Adipocyte (in vitro differentiated cells): ENCODE results near the gene MRGPRX3.
"Not testable (repeated sequence)": the region's sequence is repeated elsewhere in the genome, so short reads cannot be mapped to it uniquely, and the experiment has no call there.

Experiments used
- DNase-seq: peaks from one replicate; pipeline ENCODE4 v3.0.0-alpha.2; 2015; ENCODE audit warnings: low read depth
- H3K27me3 ChIP-seq: replicated peaks from 2 replicates; pipeline ENCODE4 v1.7.0; 2013; ENCODE audit warnings: mild to moderate bottlenecking, low read length, moderate library complexity; ENCODE audit not compliant: control insufficient read depth, insufficient read depth
- H3K36me3 ChIP-seq: 2 replicates; pipeline ENCODE4 v1.7.0; 2013; ENCODE audit warnings: low read length, mild to moderate bottlenecking, moderate library complexity; ENCODE audit not compliant: control insufficient read depth, insufficient read depth, severe bottlenecking
- H3K4me1 ChIP-seq: 2 replicates; pipeline ENCODE4 v1.7.0; 2013; ENCODE audit warnings: mild to moderate bottlenecking, low read length, moderate library complexity; ENCODE audit not compliant: control insufficient read depth, insufficient read depth
- H3K4me3 ChIP-seq: 2 replicates; pipeline ENCODE4 v1.7.0; 2013; ENCODE audit warnings: mild to moderate bottlenecking, low read length, moderate library complexity
- H3K9ac ChIP-seq: 2 replicates; pipeline ENCODE4 v1.7.0; 2013; ENCODE audit warnings: mild to moderate bottlenecking, low read length, moderate library complexity
- H3K9me3 ChIP-seq: 2 replicates; pipeline ENCODE4 v1.7.0; 2013; ENCODE audit warnings: mild to moderate bottlenecking, low read length, moderate library complexity; ENCODE audit not compliant: control insufficient read depth

MRGPRX3 gene

DNA sequence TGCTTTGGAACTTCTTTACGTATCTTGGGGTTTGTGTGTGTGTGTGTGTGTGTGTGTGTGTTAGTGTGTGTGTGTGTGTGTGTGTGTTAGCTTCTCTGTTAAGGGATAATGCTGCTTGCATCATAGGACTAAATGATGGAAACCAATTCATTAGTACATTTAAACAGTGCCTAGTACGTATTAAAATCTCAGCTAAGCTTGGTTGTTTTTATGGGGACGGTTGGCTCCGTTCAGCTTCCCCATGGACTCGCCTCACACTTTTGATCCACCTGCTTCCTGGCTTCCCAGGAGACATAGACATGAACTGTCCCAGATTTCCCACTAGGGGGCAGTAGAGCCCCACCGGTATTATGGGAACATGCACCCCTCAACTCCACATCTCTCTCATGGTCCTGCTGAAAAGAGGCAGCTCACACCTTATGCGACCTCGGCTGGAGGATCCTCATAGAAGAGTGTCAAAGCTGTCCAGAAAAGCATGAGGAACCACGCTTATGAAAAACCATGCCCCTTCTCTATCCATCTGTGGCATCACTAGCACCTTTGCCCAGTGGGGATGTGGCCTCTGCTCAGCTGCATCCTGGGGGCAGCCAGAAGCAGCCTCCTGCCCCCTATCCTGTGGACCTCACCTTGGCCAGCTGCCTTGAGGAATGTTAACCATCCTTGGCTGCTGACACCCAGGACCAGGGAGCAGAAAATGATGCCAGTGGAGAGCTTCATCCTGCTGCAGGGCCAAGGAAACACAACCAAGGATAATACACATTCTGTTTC is 16.8 kb upstream of the MRGPRX3 start:
- H3K4me1 ChIP-seq, result no peaks in the 10 kb centered on the region
- DNase-seq, result peak; percentile 84
- no peak overlapping the region for H3K4me3 ChIP-seq
- H3K9ac ChIP-seq, result no peak overlapping the region
- peaks cover 58% of the 10 kb centered on the region for H3K27me3 ChIP-seq
- no peaks in the 10 kb centered on the region for H3K36me3 ChIP-seq
- no peaks in the 10 kb centered on the region for H3K9me3 ChIP-seq

DNA sequence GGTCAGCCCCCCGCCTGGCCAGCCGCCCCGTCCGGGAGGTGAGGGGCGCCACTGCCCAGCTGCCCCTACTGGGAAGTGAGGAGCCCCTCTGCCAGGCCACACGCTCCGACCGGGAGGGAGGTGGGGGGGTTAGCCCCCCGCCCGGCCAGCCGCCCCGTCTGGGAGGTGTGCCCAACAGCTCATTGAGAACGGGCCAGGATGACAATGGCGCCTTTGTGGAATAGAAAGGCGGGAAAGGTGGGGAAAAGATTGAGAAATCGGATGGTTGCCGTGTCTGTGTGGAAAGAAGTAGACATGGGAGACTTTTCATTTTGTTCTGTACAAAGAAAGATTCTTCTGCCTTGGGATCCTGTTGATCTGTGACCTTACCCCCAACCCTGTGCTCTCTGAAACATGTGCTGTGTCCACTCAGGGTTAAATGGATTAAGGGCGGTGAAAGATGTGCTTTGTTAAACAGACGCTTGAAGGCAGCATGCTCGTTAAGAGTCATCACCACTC is 11.0 kb upstream of the MRGPRX3 start:
- H3K27me3 ChIP-seq, result peaks cover 12% of the 10 kb centered on the region
- H3K9ac ChIP-seq, H3K4me1 ChIP-seq, H3K4me3 ChIP-seq, H3K36me3 ChIP-seq, DNase-seq, H3K9me3 ChIP-seq: not testable (repeated sequence)

DNA sequence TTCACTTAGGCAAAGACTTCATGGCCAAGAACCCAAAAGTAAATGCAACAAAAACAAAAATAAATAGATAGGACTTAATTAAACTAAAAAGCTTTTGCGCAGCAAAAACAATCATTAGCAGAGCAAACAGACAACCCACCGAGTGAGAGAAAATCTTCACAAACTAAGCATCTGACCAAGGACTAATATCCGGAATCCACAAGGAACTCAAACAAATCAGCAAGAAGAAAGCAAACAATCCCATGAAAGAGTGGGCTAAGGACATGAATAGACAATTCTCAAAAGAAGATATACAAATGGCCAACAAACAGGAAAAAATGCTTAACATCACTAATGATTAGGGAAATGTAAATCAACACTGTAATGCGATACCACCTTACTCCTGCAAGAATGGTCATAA is 1.3 kb upstream of the MRGPRX3 start:
- peaks cover 29% of the 10 kb centered on the region for H3K27me3 ChIP-seq
- H3K4me1 ChIP-seq, H3K4me3 ChIP-seq, H3K9me3 ChIP-seq, H3K36me3 ChIP-seq, DNase-seq, H3K9ac ChIP-seq: not testable (repeated sequence)

DNA sequence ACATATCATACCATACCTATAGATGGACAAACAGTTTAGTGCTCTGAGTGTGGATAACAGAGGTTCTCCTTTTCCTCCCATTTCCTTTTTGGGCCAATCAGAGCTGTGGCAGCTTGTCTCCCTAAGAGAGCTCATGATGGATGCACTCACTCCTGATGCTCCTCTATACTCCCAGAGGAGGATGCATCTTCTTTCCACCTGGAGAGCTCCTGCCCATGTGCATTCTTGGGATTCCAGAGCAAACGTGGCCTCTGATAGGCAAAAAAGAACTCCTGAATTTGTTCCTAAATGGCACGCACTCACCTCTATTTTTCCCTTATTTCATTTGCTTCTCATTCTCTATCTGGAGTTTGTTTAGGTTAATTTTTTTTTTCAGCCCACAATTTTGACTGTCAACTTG is 2.9 kb downstream of the MRGPRX3 start:
- H3K27me3 ChIP-seq, result peaks cover 39% of the 10 kb centered on the region
- DNase-seq, result no peak
- H3K36me3 ChIP-seq, result no peaks in the 10 kb centered on the region
- H3K4me3 ChIP-seq, result no peak overlapping the region
- H3K4me1 ChIP-seq, result no peaks in the 10 kb centered on the region
- no peak overlapping the region for H3K9ac ChIP-seq
- peaks cover 4% of the 10 kb centered on the region for H3K9me3 ChIP-seq

DNA sequence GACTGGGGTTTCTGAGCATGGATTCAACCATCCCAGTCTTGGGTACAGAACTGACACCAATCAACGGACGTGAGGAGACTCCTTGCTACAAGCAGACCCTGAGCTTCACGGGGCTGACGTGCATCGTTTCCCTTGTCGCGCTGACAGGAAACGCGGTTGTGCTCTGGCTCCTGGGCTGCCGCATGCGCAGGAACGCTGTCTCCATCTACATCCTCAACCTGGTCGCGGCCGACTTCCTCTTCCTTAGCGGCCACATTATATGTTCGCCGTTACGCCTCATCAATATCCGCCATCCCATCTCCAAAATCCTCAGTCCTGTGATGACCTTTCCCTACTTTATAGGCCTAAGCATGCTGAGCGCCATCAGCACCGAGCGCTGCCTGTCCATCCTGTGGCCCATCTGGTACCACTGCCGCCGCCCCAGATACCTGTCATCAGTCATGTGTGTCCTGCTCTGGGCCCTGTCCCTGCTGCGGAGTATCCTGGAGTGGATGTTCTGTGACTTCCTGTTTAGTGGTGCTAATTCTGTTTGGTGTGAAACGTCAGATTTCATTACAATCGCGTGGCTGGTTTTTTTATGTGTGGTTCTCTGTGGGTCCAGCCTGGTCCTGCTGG is 4.9 kb downstream of the MRGPRX3 start:
- no peak for DNase-seq
- H3K9me3 ChIP-seq, result no peaks in the 10 kb centered on the region
- no peaks in the 10 kb centered on the region for H3K4me1 ChIP-seq
- H3K4me3 ChIP-seq, result no peak overlapping the region
- H3K9ac ChIP-seq, result no peak overlapping the region
- H3K36me3 ChIP-seq, result no peaks in the 10 kb centered on the region
- H3K27me3 ChIP-seq, result peaks cover 44% of the 10 kb centered on the region

DNA sequence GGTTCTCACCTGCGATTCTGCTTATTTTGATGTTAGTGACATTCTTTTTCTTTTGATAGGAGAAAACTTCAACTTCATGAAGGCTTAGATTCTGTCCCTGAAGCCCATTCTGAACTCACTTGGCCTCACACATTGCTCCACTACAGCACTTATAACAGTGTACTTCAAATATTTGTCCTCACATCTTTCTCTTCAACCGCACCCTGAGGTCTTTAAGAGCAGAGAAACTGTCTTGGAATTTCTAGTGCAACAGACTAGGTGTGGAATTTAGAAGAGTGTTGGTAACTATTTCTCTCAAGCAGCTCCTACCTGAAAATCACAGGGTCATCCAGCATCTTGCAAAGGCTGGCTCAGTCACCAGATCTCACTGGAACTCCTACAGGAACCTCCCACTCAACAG is 7.8 kb downstream of the MRGPRX3 start:
- no peaks in the 10 kb centered on the region for H3K9me3 ChIP-seq

DNA sequence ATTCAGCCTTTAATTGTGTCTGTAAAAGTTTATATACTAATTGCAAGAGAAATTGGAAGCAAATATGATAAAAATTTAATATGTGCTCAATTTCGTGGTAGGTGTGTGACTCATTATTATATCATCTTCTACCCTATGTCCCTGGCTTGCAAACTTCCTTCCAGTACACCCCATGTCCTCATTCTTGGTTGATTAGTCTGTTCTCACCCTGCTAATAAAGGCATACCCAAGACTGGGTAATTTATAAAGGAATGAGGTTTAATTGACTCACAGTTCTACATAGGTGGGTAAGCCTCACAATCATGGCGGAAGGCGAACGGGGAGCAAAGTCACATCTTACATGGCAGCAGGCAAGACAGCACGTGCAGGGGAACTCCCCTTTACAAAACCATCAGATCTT is 11.9 kb downstream of the MRGPRX3 start:
- DNase-seq, result no peak
- Histone ChIP-seq H3K36me3 (no peaks in the 10 kb centered on the region), H3K4me3 (no peak overlapping the region)

More for the DNA sequence above, 7.8 kb downstream of the MRGPRX3 start:
- Histone ChIP-seq H3K27me3 (peaks cover 21% of the 10 kb centered on the region), H3K9ac (no peak overlapping the region), H3K4me1 (no peaks in the 10 kb centered on the region), H3K4me3 (no peak overlapping the region), H3K36me3 (no peaks in the 10 kb centered on the region)
- no peak for DNase-seq

DNA sequence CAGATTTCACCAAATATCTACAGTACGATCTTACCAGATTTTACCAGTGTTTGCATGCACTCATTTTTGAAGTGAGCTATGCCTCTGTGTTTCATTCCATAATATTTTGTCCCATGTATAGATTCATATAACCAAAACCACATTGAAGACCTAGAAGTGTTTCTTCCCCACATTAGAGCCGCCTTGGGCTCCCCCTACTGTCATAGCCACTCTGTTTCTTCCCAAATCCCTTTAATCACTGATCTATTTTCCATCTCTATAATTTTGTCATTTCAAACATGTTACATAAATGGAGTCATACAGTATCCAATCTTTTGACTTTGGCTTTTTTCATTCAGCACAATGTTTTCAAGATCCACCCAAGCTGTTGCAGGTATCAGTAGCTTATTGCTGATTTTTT is 12.7 kb downstream of the MRGPRX3 start:
- Histone ChIP-seq H3K9ac (no peak overlapping the region), H3K27me3 (peaks cover 25% of the 10 kb centered on the region), H3K4me1 (no peaks in the 10 kb centered on the region), H3K9me3 (no peaks in the 10 kb centered on the region), H3K4me3 (no peak overlapping the region), H3K36me3 (no peaks in the 10 kb centered on the region)
- peak; percentile 22 for DNase-seq

More for the DNA sequence above, 11.9 kb downstream of the MRGPRX3 start:
- Histone ChIP-seq H3K9me3 (no peaks in the 10 kb centered on the region), H3K4me1 (no peaks in the 10 kb centered on the region), H3K9ac (no peak overlapping the region), H3K27me3 (peaks cover 26% of the 10 kb centered on the region)

DNA sequence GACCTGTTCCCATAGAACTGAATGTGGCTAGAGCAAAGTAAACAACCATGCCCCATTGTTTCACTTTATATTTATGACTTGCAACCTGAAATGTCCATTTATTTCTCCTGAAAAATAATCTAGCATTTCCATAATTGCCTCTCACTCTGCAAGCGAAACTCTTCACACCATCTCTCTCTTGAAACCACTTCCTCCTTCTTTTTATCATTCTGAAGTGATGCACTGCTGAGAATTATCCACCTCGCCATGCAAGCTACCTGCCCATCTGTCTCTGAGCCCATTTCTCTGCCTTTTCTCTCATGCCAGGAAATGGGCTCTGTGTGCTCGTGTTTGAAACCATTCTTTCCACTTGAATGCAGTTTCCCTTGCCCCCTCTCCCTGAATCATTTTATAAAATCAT is 13.5 kb downstream of the MRGPRX3 start:
- peaks cover 24% of the 10 kb centered on the region for H3K27me3 ChIP-seq
- H3K4me3 ChIP-seq, result no peak overlapping the region
- no peaks in the 10 kb centered on the region for H3K4me1 ChIP-seq
- H3K9ac ChIP-seq, result no peak overlapping the region
- H3K36me3 ChIP-seq, result no peaks in the 10 kb centered on the region
- no peak for DNase-seq
- no peaks in the 10 kb centered on the region for H3K9me3 ChIP-seq

DNA sequence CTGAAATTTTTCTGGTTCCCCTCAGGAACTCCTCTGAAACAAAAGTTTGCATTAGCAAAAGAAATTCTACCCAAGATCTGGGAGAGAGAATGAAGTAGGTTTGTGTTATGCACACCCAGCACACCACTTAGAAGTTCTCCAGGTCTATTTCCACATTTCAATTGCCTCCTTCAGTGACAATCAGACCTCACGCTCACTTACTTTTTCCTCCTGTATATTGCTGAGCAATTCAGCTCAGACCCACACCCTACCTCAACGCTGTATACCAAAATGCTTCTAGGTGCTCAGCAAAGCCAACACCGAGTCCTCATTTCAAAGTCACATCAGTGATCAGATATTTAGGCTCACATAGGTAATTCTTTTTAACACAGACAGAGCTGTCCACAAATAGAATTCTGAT is 19.2 kb downstream of the MRGPRX3 start:
- Histone ChIP-seq H3K9ac (no peak overlapping the region), H3K27me3 (peaks cover 41% of the 10 kb centered on the region), H3K9me3 (peaks cover 4% of the 10 kb centered on the region), H3K36me3 (no peaks in the 10 kb centered on the region), H3K4me1 (no peaks in the 10 kb centered on the region), H3K4me3 (no peak overlapping the region)
- no peak for DNase-seq

DNA sequence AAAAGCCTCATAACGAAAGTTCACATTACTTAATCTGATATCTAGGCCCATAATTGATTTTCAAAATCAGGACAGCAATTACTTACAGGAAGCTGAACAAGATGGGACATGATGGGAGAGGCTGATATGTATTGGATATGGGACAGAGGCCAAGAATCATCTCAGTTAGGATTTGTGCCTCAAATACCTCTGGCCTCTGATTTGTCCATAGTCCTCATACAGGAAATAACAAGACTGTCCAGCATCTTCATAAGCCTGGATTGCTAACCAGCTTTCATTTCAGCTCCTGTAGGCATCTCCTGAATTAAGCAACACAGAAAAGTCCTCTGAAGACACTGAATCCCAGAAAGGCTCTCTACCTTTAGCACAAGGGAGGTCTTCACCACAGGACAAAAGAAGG is 36.0 kb downstream of the MRGPRX3 start:
- DNase-seq, result no peak
- Histone ChIP-seq H3K4me3 (no peak overlapping the region), H3K9me3 (peaks cover 6% of the 10 kb centered on the region), H3K36me3 (no peaks in the 10 kb centered on the region), H3K9ac (no peak overlapping the region), H3K27me3 (peaks cover 24% of the 10 kb centered on the region), H3K4me1 (no peaks in the 10 kb centered on the region)
